NCI-H2227 (cell line): ENCODE results near the gene PJA1.

Experiments
- DNase-seq: peaks from one replicate; lab custom pipeline; 2025; ENCODE audit not compliant: unreplicated experiment; lab: John Stamatoyannopoulos, UW

Gene PJA1

GRCh38 chrX:69165087-69165651, at the start of gene PJA1:
PJA1 (minus strand) TSS chrX:69165453; CDS start chrX:69163073, 2,380 bp downstream.
- DNase-seq, result peak; percentile 92

GRCh38 chrX:69214463-69214862, 49.2 kb upstream of the PJA1 start:
- DNase-seq, result no peak

GRCh38 chrX:69211701-69212100, 46.4 kb upstream of the PJA1 start:
- no peak for DNase-seq

- no peak for DNase-seq
These were observed 45.3 kb upstream of the PJA1 start for GRCh38 chrX:69210581-69210980.

GRCh38 chrX:69207216-69207615, 42.0 kb upstream of the PJA1 start:
- no peak for DNase-seq

GRCh38 chrX:69203638-69204037, 38.4 kb upstream of the PJA1 start:
- DNase-seq, result no peak

- DNase-seq, result no peak
These were observed 32.4 kb upstream of the PJA1 start for GRCh38 chrX:69197690-69198089.

GRCh38 chrX:69196666-69197065, 31.4 kb upstream of the PJA1 start:
- DNase-seq, result no peak

GRCh38 chrX:69195810-69196209, 30.6 kb upstream of the PJA1 start:
- DNase-seq, result no peak

GRCh38 chrX:69195192-69195591, 29.9 kb upstream of the PJA1 start:
- no peak for DNase-seq

GRCh38 chrX:69192603-69193002, 27.4 kb upstream of the PJA1 start:
- no peak for DNase-seq

- DNase-seq, result no peak
These were observed 24.5 kb upstream of the PJA1 start for GRCh38 chrX:69189576-69190371.

- no peak for DNase-seq
These were observed 21.4 kb upstream of the PJA1 start for GRCh38 chrX:69186651-69187050.

- DNase-seq, result no peak
These were observed 20.6 kb upstream of the PJA1 start for GRCh38 chrX:69185886-69186285.

GRCh38 chrX:69185141-69185540, 19.9 kb upstream of the PJA1 start:
- no peak for DNase-seq

GRCh38 chrX:69182818-69183380, 17.6 kb upstream of the PJA1 start:
- no peak for DNase-seq

GRCh38 chrX:69179380-69179911, 14.2 kb upstream of the PJA1 start:
- peak; percentile 97 for DNase-seq

GRCh38 chrX:69178592-69178991, 13.3 kb upstream of the PJA1 start:
- DNase-seq, result no peak

GRCh38 chrX:69177511-69178162, 12.4 kb upstream of the PJA1 start:
- DNase-seq, result no peak

GRCh38 chrX:69176053-69176452, 10.8 kb upstream of the PJA1 start:
- DNase-seq, result no peak

- DNase-seq, result peak; percentile 46
These were observed 8.7 kb upstream of the PJA1 start for GRCh38 chrX:69173906-69174305.

- no peak for DNase-seq
These were observed 7.7 kb upstream of the PJA1 start for GRCh38 chrX:69172937-69173336.
